Neural progenitor cell (in vitro differentiated cells): Measurements from ENCODE around the gene KCNMA1. TPM values are rescaled to one million over a fixed set of nuclear protein-coding genes. Genes with fewer than 3 reads are reported as not detected.

Experiments
- DNase-seq: peaks from one replicate; pipeline ENCODE4 v3.0.0-alpha.2; 2016; ENCODE audit warnings: low spot score
- H2AFZ ChIP-seq: fragments of 200-600 bp; sonication (generic); replicated peaks from 2 replicates; pipeline ENCODE4 v1.6.1; 2016; ENCODE audit warnings: antibody characterized with exemption
- H3F3A ChIP-seq: fragments of 200-600 bp; sonication (generic); 2 replicates; pipeline ENCODE4 v1.6.1; 2016; ENCODE audit warnings: antibody characterized with exemption, low read depth
- H3K27ac ChIP-seq: fragments of 200-600 bp; sonication (generic); 2 replicates; pipeline ENCODE4 v1.5.1; 2016; ENCODE audit warnings: mild to moderate bottlenecking
- H3K27me3 ChIP-seq: fragments of 200-600 bp; sonication (generic); 2 replicates; pipeline ENCODE4 v1.6.1; 2016; ENCODE audit warnings: mild to moderate bottlenecking, moderate library complexity
- H3K36me3 ChIP-seq: fragments of 200-600 bp; sonication (generic); 2 replicates; pipeline ENCODE4 v1.5.1; 2016
- H3K4me1 ChIP-seq: fragments of 200-600 bp; sonication (generic); 2 replicates; pipeline ENCODE4 v1.6.1; 2016; ENCODE audit warnings: mixed run types
- H3K4me2 ChIP-seq: fragments of 200-600 bp; sonication (generic); 2 replicates; pipeline ENCODE4 v1.6.1; 2016
- H3K4me3 ChIP-seq: fragments of 200-600 bp; sonication (generic); 2 replicates; pipeline ENCODE4 v1.5.1; 2016
- H3K79me2 ChIP-seq: fragments of 200-600 bp; sonication (generic); 2 replicates; pipeline ENCODE4 v1.6.1; 2016; ENCODE audit warnings: low read depth
- H3K9ac ChIP-seq: fragments of 200-600 bp; sonication (generic); 2 replicates; pipeline ENCODE4 v1.6.1; 2016
- H3K9me3 ChIP-seq: fragments of 200-600 bp; sonication (generic); 2 replicates; pipeline ENCODE4 v1.5.1; 2016; ENCODE audit warnings: low read depth
- H4K20me1 ChIP-seq: fragments of 200-600 bp; sonication (generic); 2 replicates; pipeline ENCODE4 v1.6.1; 2016; ENCODE audit warnings: low read depth
- H3K27ac Mint-ChIP-seq: 3 replicates; pipeline ENCODE4 v1.8.0; 2021; ENCODE audit warnings: mixed read lengths
- H3K27me3 Mint-ChIP-seq: 2 replicates; pipeline ENCODE4 v1.8.0; 2022; ENCODE audit warnings: low read depth, mild to moderate bottlenecking, inconsistent platforms, moderate library complexity, mixed read lengths; ENCODE audit not compliant: insufficient read depth
- H3K36me3 Mint-ChIP-seq: 3 replicates; pipeline ENCODE4 v1.8.0; 2021; ENCODE audit warnings: mixed read lengths
- H3K4me1 Mint-ChIP-seq: 3 replicates; pipeline ENCODE4 v1.8.0; 2021; ENCODE audit warnings: mixed read lengths
- H3K4me3 Mint-ChIP-seq: 3 replicates; pipeline ENCODE4 v1.8.0; 2021; ENCODE audit warnings: mild to moderate bottlenecking, moderate library complexity, mixed read lengths
- H3K9me3 Mint-ChIP-seq: 3 replicates; pipeline ENCODE4 v1.8.0; 2020; ENCODE audit warnings: mixed read lengths
- EZH2 ChIP-seq: fragments of 200-600 bp; sonication (generic); IDR thresholded peaks from 2 replicates; pipeline ENCODE4 v1.6.1; 2017; ENCODE audit warnings: antibody characterized with exemption, mild to moderate bottlenecking, moderate library complexity
- EZH2phosphoT487 ChIP-seq: fragments of 200-600 bp; sonication (generic); IDR thresholded peaks from 2 replicates; pipeline ENCODE4 v1.6.1; 2017; ENCODE audit warnings: antibody characterized with exemption
- total RNA-seq: library from RNA; depleted of rRNA; stranded (reverse); fragments of >200 nt; gene quantifications from 2 replicates; pipeline ENCODE4 v1.2.3, GENCODE V29; 2015; ENCODE audit warnings: low replicate concordance
- TF ChIP-seq, protein P1 (sequence below): fragments of 200-600 bp; sonication (generic); IDR thresholded peaks from 2 replicates; pipeline ENCODE4 v1.5.1; 2017; ENCODE audit warnings: antibody characterized with exemption, mild to moderate bottlenecking

KCNMA1 gene
- total RNA-seq, 1 donor from 2014 or later: 2.4 TPM

DNA sequence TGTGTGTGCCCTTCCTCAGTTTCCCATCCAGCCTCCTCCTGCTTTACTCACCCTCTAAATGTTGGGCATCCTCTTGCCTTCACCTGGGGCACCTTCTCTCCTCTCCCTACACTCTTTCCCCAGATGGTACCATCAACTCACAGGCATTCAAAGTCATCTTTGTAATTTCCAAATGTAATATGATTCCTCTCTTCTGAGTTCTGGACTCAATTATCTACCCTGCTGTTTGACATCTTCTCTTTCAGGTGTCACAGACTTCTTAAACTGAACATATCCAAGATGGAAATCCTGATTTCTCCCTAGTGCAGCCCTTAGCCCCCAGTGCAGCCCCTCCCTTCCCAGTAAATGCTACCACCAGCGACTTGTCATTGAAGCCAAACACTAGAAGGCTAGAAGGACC is 422.8 kb downstream of the KCNMA1 start:
- no peaks in the 10 kb centered on the region for H3K4me1 Mint-ChIP-seq
- H3K27me3 Mint-ChIP-seq: no peaks in the 10 kb centered on the region
- Histone ChIP-seq H3K36me3 (no peaks in the 10 kb centered on the region), H3K4me2 (no peak overlapping the region), H3K27ac (no peak overlapping the region), H2AFZ (no peak overlapping the region), H3F3A (no peaks in the 10 kb centered on the region), H3K4me1 (no peaks in the 10 kb centered on the region), H4K20me1 (no peaks in the 10 kb centered on the region), H3K9me3 (no peaks in the 10 kb centered on the region), H3K4me3 (no peak overlapping the region), H3K79me2 (no peaks in the 10 kb centered on the region), H3K9ac (no peak overlapping the region), H3K27me3 (no peaks in the 10 kb centered on the region)
- peaks cover 3% of the 10 kb centered on the region for H3K9me3 Mint-ChIP-seq
- no peaks in the 10 kb centered on the region for H3K36me3 Mint-ChIP-seq
- no peak overlapping the region for H3K4me3 Mint-ChIP-seq
- no peak overlapping the region for H3K27ac Mint-ChIP-seq
- DNase-seq: no peak
- TF ChIP-seq EZH2phosphoT487 (no peak), EZH2 (no peak)
- TF ChIP-seq, protein P1, sequence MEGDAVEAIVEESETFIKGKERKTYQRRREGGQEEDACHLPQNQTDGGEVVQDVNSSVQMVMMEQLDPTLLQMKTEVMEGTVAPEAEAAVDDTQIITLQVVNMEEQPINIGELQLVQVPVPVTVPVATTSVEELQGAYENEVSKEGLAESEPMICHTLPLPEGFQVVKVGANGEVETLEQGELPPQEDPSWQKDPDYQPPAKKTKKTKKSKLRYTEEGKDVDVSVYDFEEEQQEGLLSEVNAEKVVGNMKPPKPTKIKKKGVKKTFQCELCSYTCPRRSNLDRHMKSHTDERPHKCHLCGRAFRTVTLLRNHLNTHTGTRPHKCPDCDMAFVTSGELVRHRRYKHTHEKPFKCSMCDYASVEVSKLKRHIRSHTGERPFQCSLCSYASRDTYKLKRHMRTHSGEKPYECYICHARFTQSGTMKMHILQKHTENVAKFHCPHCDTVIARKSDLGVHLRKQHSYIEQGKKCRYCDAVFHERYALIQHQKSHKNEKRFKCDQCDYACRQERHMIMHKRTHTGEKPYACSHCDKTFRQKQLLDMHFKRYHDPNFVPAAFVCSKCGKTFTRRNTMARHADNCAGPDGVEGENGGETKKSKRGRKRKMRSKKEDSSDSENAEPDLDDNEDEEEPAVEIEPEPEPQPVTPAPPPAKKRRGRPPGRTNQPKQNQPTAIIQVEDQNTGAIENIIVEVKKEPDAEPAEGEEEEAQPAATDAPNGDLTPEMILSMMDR: no peak

DNA sequence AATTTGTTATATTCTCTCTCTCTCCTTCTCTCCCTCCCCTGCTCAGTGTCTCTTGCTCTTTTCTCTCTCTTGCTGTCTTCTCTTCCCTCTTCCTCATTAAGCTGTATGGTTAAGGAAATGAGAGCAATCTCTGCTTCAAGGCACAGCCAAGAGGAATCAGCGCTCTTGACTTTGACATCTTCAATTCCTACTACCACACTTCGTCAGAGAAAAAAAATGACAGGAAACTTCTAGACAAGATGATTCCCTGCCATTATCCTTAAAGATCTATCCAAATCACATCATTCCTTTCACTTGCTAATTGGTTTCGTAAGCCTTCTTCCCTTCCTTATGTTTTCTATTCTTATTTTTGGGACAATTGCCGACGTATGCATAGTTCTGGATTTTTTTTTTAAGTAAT is 425.0 kb downstream of the KCNMA1 start:
- H3K27ac ChIP-seq: no peak overlapping the region
- H3K4me3 Mint-ChIP-seq: no peak overlapping the region

DNA sequence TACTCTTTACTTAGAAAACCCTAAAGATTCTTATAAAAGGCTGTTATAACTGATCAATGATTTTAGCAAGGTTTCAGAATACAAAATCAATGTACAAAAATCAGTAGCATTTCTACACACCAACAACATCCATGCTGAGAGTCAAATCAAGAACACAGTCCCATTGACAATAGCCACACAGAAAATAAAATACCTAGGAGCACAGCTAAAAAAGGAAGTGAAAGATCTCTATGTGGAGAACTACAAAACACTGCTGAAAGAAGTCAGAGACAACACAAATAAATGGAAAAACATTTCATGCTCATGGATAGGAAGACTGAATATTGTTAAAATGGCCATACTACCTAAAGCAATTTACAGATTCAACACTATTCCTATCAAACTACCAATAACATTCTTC is 427.0 kb downstream of the KCNMA1 start:
- no peaks in the 10 kb centered on the region for H3K79me2 ChIP-seq
- no peak overlapping the region for H3K4me2 ChIP-seq
- no peaks in the 10 kb centered on the region for H3K4me1 ChIP-seq
- H3K4me3 ChIP-seq: no peak overlapping the region
- no peak overlapping the region for H2AFZ ChIP-seq
- TF ChIP-seq EZH2 (no peak), EZH2phosphoT487 (no peak)
- TF ChIP-seq, protein P1: no peak
- Mint-ChIP-seq H3K36me3 (no peaks in the 10 kb centered on the region), H3K27me3 (no peaks in the 10 kb centered on the region), H3K9me3 (peaks cover 3% of the 10 kb centered on the region), H3K27ac (no peak overlapping the region), H3K4me1 (peaks cover 6% of the 10 kb centered on the region), H3K4me3 (no peak overlapping the region)
- H3K27me3 ChIP-seq: no peaks in the 10 kb centered on the region
- no peaks in the 10 kb centered on the region for H3K9me3 ChIP-seq
- no peaks in the 10 kb centered on the region for H3K36me3 ChIP-seq
- H3F3A ChIP-seq: no peaks in the 10 kb centered on the region
- no peak overlapping the region for H3K9ac ChIP-seq
- H4K20me1 ChIP-seq: no peaks in the 10 kb centered on the region
- H3K27ac ChIP-seq: no peak overlapping the region
- DNase-seq: no peak

More for the DNA sequence above, 425.0 kb downstream of the KCNMA1 start:
- Mint-ChIP-seq H3K27me3 (no peaks in the 10 kb centered on the region), H3K4me1 (peaks cover 5% of the 10 kb centered on the region), H3K36me3 (no peaks in the 10 kb centered on the region), H3K9me3 (peaks cover 3% of the 10 kb centered on the region), H3K27ac (no peak overlapping the region)
- H3K9me3 ChIP-seq: no peaks in the 10 kb centered on the region
- H3K79me2 ChIP-seq: no peaks in the 10 kb centered on the region
- H3K4me2 ChIP-seq: no peak overlapping the region
- no peaks in the 10 kb centered on the region for H3K36me3 ChIP-seq
- no peak overlapping the region for H3K9ac ChIP-seq
- H4K20me1 ChIP-seq: no peaks in the 10 kb centered on the region
- DNase-seq: no peak
- H3K27me3 ChIP-seq: no peaks in the 10 kb centered on the region
- H3K4me1 ChIP-seq: no peaks in the 10 kb centered on the region
- no peaks in the 10 kb centered on the region for H3F3A ChIP-seq
- TF ChIP-seq, protein P1: no peak
- TF ChIP-seq EZH2 (no peak), EZH2phosphoT487 (no peak)
- H2AFZ ChIP-seq: no peak overlapping the region
- no peak overlapping the region for H3K4me3 ChIP-seq
